Measurements from ENCODE around the gene S100A9. TPM values are rescaled to one million over a fixed set of nuclear protein-coding genes. Genes with fewer than 3 reads are reported as not detected.

S100A9 gene
- total RNA-seq, 2 donors from 2014 or later = not detected

GRCh38 chr1:153401461-153401860 is 43.8 kb downstream of the S100A9 start:
- no peaks in the 10 kb centered on the region for H3K27me3 ChIP-seq (ENCODE audit: control insufficient read depth, insufficient read depth, low read length, poor library complexity, severe bottlenecking)
- no peaks in the 10 kb centered on the region for H3K9me3 Mint-ChIP-seq
- H3K4me1 Mint-ChIP-seq = no peaks in the 10 kb centered on the region
- H3K9me3 ChIP-seq (ENCODE audit: control insufficient read depth, low read length) = no peaks in the 10 kb centered on the region
- DNase-seq = no peak
- no peak overlapping the region for H3K4me3 Mint-ChIP-seq
- H3K4me3 ChIP-seq (ENCODE audit: low read length) = no peak overlapping the region
- 79 to 96% methylated on average over 2 to 9 of the region's 9 CpGs for WGBS, 2 experiments (ENCODE audit: insufficient coverage in 1 of 2, insufficient read length in 1 of 2)
- no peaks in the 10 kb centered on the region for H3K4me1 ChIP-seq (ENCODE audit: control insufficient read depth, insufficient read depth, low read length)
- H3K9ac ChIP-seq (ENCODE audit: extremely low read depth, low read length, poor library complexity, severe bottlenecking) = no peak overlapping the region
- no peak overlapping the region for H3K27ac Mint-ChIP-seq
- H3K36me3 ChIP-seq (ENCODE audit: control insufficient read depth, insufficient read depth, low read length) = no peaks in the 10 kb centered on the region
- H3K36me3 Mint-ChIP-seq (ENCODE audit: low read depth) = no peaks in the 10 kb centered on the region
- H3K27me3 Mint-ChIP-seq (ENCODE audit: insufficient read depth) = peaks cover 24% of the 10 kb centered on the region
- TF ChIP-seq CTCF (conservative IDR thresholded peaks at IDR 0.05) = no peak
- H3K27ac ChIP-seq (ENCODE audit: low read depth, low read length) = no peak overlapping the region

DNA sequence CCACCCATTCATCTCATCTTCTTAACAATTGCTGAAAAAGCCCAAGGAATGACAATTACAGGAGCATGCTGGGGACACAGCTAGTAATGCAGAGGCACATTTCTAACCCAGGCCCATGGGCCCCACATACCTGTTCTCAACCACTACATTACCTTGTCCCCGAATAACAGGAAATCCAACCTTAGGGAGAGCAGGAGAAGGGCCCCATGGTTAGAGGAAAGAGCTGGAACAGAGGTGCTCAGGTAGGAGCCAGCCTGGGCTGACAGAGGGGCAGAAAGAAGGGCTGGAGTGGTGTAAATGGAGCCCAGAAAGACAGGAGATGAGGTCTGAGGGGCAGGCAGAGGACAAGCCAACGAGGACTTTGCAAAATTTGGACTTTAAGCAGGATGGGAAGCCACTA is 44.6 kb downstream of the S100A9 start:
- Histone ChIP-seq H3K9ac (ENCODE audit: extremely low read depth, low read length, poor library complexity, severe bottlenecking) (no peak overlapping the region), H3K27ac (ENCODE audit: low read depth, low read length) (no peak overlapping the region), H3K27me3 (ENCODE audit: control insufficient read depth, insufficient read depth, low read length, poor library complexity, severe bottlenecking) (no peaks in the 10 kb centered on the region), H3K36me3 (ENCODE audit: control insufficient read depth, insufficient read depth, low read length) (no peaks in the 10 kb centered on the region), H3K9me3 (ENCODE audit: control insufficient read depth, low read length) (no peaks in the 10 kb centered on the region), H3K4me3 (ENCODE audit: low read length) (no peak overlapping the region), H3K4me1 (ENCODE audit: control insufficient read depth, insufficient read depth, low read length) (no peaks in the 10 kb centered on the region)
- WGBS, 2 experiments (ENCODE audit: insufficient coverage in 1 of 2, insufficient read length in 1 of 2) = 81 to 100% methylated on average over 1 to 2 of the region's 2 CpGs
- no peak for TF ChIP-seq CTCF (conservative IDR thresholded peaks at IDR 0.05)
- H3K4me1 Mint-ChIP-seq = no peaks in the 10 kb centered on the region
- no peaks in the 10 kb centered on the region for H3K36me3 Mint-ChIP-seq (ENCODE audit: low read depth)
- no peaks in the 10 kb centered on the region for H3K9me3 Mint-ChIP-seq
- H3K27me3 Mint-ChIP-seq (ENCODE audit: insufficient read depth) = peaks cover 24% of the 10 kb centered on the region
- no peak overlapping the region for H3K27ac Mint-ChIP-seq
- H3K4me3 Mint-ChIP-seq = no peak overlapping the region
- peak; percentile 16 for DNase-seq

- no peak overlapping the region for H3K27ac Mint-ChIP-seq
- Histone ChIP-seq H3K4me3 (ENCODE audit: low read length) (no peak overlapping the region), H3K36me3 (ENCODE audit: control insufficient read depth, insufficient read depth, low read length) (no peaks in the 10 kb centered on the region), H3K4me1 (ENCODE audit: control insufficient read depth, insufficient read depth, low read length) (no peaks in the 10 kb centered on the region), H3K9ac (ENCODE audit: extremely low read depth, low read length, poor library complexity, severe bottlenecking) (no peak overlapping the region), H3K9me3 (ENCODE audit: control insufficient read depth, low read length) (no peaks in the 10 kb centered on the region), H3K27ac (ENCODE audit: low read depth, low read length) (no peak overlapping the region), H3K27me3 (ENCODE audit: control insufficient read depth, insufficient read depth, low read length, poor library complexity, severe bottlenecking) (no peaks in the 10 kb centered on the region)
- H3K4me1 Mint-ChIP-seq = no peaks in the 10 kb centered on the region
- H3K27me3 Mint-ChIP-seq (ENCODE audit: insufficient read depth) = peaks cover 31% of the 10 kb centered on the region
- DNase-seq = peak; percentile 5
- H3K4me3 Mint-ChIP-seq = no peak overlapping the region
- peaks cover 3% of the 10 kb centered on the region for H3K9me3 Mint-ChIP-seq
- WGBS, 2 experiments (ENCODE audit: insufficient coverage in 1 of 2, insufficient read length in 1 of 2) = 89 to 92% methylated on average over 4 to 10 of the region's 11 CpGs
- TF ChIP-seq CTCF (conservative IDR thresholded peaks at IDR 0.05) = no peak
- H3K36me3 Mint-ChIP-seq (ENCODE audit: low read depth) = no peaks in the 10 kb centered on the region
These were observed 45.9 kb downstream of the S100A9 start for GRCh38 chr1:153403421-153404085.

All from endodermal cell (in vitro differentiated cells).